Uterus (tissue), 4 donors: Measurements from ENCODE around the gene C11orf21. TPM values are rescaled to one million over a fixed set of nuclear protein-coding genes. Genes with fewer than 3 reads are reported as not detected.

Experiments used
- DNase-seq, 2 donors: peaks; one replicate each; pipeline ENCODE4 v3.0.0-alpha.2; 2019 to 2020
- H3K27ac ChIP-seq, 2 donors: fragments of 200-600 bp; sonication (generic); 1 replicate in 1 of 2; 2 replicates in 1 of 2; pipeline ENCODE4 v1.5.1; 2016 to 2018
- H3K27me3 ChIP-seq, 2 donors: fragments of 200-600 bp; sonication (generic); one replicate each; pipeline ENCODE4 v1.5.1; 2018 to 2019; ENCODE audit warnings: control low read depth in 1 of 2
- H3K36me3 ChIP-seq, 2 donors: fragments of 200-600 bp; sonication (generic); one replicate each; pipeline ENCODE4 v1.5.1; 2019; ENCODE audit warnings: control low read depth in 1 of 2
- H3K4me1 ChIP-seq, 2 donors: fragments of 200-600 bp; sonication (generic); one replicate each; pipeline ENCODE4 v1.5.1; 2018 to 2019; ENCODE audit warnings: control low read depth in 1 of 2
- H3K4me3 ChIP-seq, 2 donors: fragments of 200-600 bp; sonication (generic); 1 replicate in 1 of 2; 2 replicates in 1 of 2; pipeline ENCODE4 v1.5.1; 2018 to 2019; ENCODE audit warnings: mild to moderate bottlenecking in 1 of 2
- H3K9me3 ChIP-seq, 2 donors: fragments of 200-600 bp; sonication (generic); one replicate each; pipeline ENCODE4 v1.5.1; 2019; ENCODE audit warnings: control low read depth in 1 of 2
- POLR2A ChIP-seq, 2 donors: fragments of 450-650 bp; IDR thresholded peaks; one replicate each; pipeline ENCODE4 v1.6.1; 2016; ENCODE audit warnings: antibody characterized with exemption in 2 of 2, mild to moderate bottlenecking in 1 of 2, moderate library complexity in 1 of 2
- intact Hi-C: fragments of 100-400 bp; cut with DNase I; formaldehyde crosslinking; loops from one replicate; pipeline ENCODE4 v1.15.1; 2023; ENCODE audit warnings: low total_unique reads
- total RNA-seq, 4 donors: library from RNA; depleted of rRNA in 3 of 4; stranded (reverse); fragments of >200 nt in 3 of 4; gene quantifications; one replicate each; pipeline versions ENCODE4 v1.1.0 to v1.2.4, GENCODE V29; 2014 to 2023
- TF ChIP-seq, protein P1 (sequence below), 4 experiments: fragments of 200-600 bp in 2 of 4; fragments of 450-650 bp in 2 of 4; sonication (generic) in 2 of 4; IDR thresholded peaks; one replicate each; pipeline ENCODE4 v1.5.1; 2016 to 2019; ENCODE audit warnings: antibody characterized with exemption in 4 of 4, mild to moderate bottlenecking in 2 of 4, moderate library complexity in 1 of 4
- donor health status: DM: yes; HTN: yes; CAD: no.

Gene C11orf21
- total RNA-seq, 4 donors from 2014 or later, result 1.7 to 1.8 TPM; not detected in 2

DNA sequence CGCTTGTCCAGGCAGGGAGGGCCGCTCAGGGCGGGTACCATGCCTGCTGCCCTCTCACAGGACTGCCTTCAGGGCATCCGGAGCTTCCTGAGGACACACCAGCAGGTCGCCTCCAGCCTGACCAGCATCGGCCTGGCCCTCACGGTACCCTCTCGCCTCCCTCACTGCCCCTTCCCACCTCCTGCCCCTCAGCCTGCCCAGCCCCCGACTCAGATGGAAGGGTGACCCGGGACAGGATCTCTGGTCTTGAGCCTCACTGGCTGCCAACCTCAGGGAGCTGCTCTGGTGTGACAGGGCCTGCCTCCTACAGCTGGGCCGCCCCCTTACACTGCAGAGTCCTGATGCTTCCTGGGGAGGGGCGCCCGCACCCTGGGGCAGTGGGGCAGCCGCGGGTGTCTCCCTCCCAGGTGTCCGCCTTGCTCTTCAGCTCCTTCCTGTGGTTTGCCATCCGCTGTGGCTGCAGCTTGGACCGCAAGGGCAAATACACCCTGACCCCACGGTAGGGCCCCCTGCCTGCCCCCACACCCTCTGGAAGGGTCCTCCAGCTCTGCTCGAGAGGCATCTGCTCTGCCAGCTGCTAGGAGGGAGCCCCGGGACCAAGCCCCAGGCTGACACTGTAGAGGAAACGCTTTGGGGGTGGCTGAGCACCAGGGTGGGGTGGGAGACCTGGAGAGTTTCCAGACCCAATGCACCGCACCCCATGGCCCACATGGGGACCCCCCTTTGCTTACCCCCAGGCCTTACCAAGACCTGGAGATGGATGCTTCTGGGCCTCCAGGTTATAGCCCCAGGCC lies 14.6 kb upstream of the C11orf21 start:
- Histone ChIP-seq H3K27me3 (no peaks in the 10 kb centered on the region), H3K9me3 (no peaks in the 10 kb centered on the region), H3K27ac (peak overlapping the region; percentile 86 to 96), H3K4me3 (no peak overlapping the region), H3K4me1 (peaks cover 13 to 26% of the 10 kb centered on the region in 2 donors), H3K36me3 (no peaks in the 10 kb centered on the region)
- DNase-seq, result peak in 1 of 2 donors; percentile 20
- intact Hi-C loops, result no loop called here
- TF ChIP-seq, protein P1, sequence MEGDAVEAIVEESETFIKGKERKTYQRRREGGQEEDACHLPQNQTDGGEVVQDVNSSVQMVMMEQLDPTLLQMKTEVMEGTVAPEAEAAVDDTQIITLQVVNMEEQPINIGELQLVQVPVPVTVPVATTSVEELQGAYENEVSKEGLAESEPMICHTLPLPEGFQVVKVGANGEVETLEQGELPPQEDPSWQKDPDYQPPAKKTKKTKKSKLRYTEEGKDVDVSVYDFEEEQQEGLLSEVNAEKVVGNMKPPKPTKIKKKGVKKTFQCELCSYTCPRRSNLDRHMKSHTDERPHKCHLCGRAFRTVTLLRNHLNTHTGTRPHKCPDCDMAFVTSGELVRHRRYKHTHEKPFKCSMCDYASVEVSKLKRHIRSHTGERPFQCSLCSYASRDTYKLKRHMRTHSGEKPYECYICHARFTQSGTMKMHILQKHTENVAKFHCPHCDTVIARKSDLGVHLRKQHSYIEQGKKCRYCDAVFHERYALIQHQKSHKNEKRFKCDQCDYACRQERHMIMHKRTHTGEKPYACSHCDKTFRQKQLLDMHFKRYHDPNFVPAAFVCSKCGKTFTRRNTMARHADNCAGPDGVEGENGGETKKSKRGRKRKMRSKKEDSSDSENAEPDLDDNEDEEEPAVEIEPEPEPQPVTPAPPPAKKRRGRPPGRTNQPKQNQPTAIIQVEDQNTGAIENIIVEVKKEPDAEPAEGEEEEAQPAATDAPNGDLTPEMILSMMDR (IDR thresholded peaks at IDR 0.05), result no peak
- TF ChIP-seq POLR2A (IDR thresholded peaks at IDR 0.05), result no peak

DNA sequence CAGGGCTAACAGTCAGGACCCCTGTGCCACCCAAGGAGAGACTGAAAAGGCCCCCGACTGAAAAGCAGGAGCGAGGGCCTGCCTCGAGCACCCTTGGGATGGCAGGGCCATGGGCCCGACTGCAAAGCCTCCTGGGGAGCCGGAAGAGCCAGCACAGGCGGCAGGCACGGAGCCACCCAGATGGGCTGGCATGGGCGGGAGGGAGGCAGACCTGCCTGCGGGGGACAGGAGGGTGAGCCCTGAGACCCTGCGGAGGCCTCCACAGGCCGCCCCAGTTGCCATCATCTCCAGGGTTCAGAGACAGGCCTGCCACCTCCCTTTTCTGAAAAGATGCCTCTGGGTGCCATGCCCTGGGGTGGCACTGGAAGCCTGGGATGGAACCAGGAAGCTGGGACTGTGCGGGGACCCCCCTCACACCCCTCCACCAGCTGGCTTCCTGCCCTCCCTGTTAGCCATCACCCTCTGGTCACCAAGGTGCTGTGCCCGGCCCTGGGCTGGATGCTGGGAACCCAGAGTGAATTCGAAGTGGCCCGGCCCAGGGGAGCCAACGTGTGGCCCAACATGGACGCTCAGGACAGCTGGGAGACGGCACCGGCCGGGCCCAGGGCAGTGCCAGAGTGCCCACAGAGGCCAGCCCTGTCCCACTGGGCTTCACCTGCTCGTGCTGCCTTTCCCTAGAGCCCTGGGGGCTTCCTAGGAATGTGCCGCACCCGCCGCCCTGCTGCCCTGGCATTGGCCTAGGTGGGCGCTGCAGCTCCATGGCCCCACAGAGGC lies 13.9 kb upstream of the C11orf21 start:
- intact Hi-C loops, result no loop called here
- H3K36me3 ChIP-seq, result no peaks in the 10 kb centered on the region
- H3K4me3 ChIP-seq, result no peak overlapping the region
- H3K4me1 ChIP-seq, result peaks cover 13 to 26% of the 10 kb centered on the region in 2 donors
- peak overlapping the region; percentile 86 to 96 for H3K27ac ChIP-seq
- TF ChIP-seq POLR2A (IDR thresholded peaks at IDR 0.05), result no peak
- TF ChIP-seq, protein P1 (IDR thresholded peaks at IDR 0.05), result no peak
- H3K27me3 ChIP-seq, result no peaks in the 10 kb centered on the region
- no peaks in the 10 kb centered on the region for H3K9me3 ChIP-seq
- peak; percentile 37 to 39 for DNase-seq

DNA sequence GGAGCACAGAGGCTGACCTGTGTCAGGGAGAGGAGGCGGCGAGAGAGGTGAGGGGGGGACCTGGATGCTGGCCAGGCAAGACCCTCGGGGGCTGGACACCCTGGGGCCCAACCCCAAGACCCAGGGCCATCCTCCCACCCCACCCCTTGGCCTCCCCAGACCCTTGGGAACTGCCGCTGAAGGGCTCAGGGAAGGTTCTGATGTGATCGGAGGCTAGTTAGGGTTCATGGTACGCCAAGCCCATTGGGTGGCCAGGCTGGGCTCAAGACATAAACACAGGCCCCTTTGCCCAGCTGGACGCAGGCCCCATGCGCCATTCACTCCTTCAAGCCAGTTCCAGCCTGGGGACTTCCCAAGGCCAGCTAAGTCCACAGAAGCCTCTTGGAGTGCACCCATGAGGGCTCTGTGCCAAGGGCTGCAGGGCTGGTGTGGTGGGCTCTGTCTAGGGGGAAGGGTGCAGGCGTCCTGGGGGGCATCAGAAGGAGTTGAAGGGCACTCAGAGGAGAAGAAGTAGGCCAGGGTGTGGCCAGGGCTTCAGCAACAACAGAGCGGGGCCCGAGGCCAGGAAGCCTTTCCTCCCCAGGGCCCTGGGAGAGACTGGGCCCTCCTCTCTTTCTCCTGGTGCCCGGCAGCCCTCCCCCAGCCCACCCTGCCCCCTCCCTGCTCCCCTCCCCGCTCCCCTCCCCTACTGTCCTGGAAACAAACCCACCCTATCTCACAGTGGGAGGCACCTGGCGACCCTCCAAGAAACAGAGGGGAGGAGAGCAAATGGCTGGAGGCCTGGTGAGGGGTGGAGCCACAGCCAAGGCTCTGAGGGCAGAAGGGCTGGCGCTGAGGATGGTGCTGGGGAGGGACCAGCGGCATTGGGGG lies 13.0 kb upstream of the C11orf21 start:
- intact Hi-C loops, result loop anchor here (5.0 kb wide), 1 partner anchor 63 kb away; the partner anchor contains the start of gene CD81
- no peaks in the 10 kb centered on the region for H3K27me3 ChIP-seq
- no peak overlapping the region for H3K4me3 ChIP-seq
- peak; percentile 93 to 98 for DNase-seq
- no peak for TF ChIP-seq POLR2A (IDR thresholded peaks at IDR 0.05)
- TF ChIP-seq, protein P1 (IDR thresholded peaks at IDR 0.05), result no peak
- no peaks in the 10 kb centered on the region for H3K36me3 ChIP-seq
- H3K27ac ChIP-seq, result peak overlapping the region; percentile 86 to 96
- peaks cover 13 to 26% of the 10 kb centered on the region in 2 donors for H3K4me1 ChIP-seq
- no peaks in the 10 kb centered on the region for H3K9me3 ChIP-seq

GRCh38 chr11:2314136-2314524 lies 12.4 kb upstream of the C11orf21 start:
- peak overlapping the region; percentile 86 to 96 for H3K27ac ChIP-seq
- no peak for DNase-seq
- intact Hi-C loops, result loop anchor here (5.0 kb wide), 1 partner anchor 63 kb away; the partner anchor contains the start of gene CD81
- no peaks in the 10 kb centered on the region for H3K27me3 ChIP-seq
- peaks cover 13 to 26% of the 10 kb centered on the region in 2 donors for H3K4me1 ChIP-seq
- H3K9me3 ChIP-seq, result no peaks in the 10 kb centered on the region
- no peaks in the 10 kb centered on the region for H3K36me3 ChIP-seq
- H3K4me3 ChIP-seq, result no peak overlapping the region
- TF ChIP-seq POLR2A (IDR thresholded peaks at IDR 0.05), result no peak
- TF ChIP-seq, protein P1 (IDR thresholded peaks at IDR 0.05), result no peak
